ENCODE measurements around the gene FUT1. TPM values are rescaled to one million over a fixed set of nuclear protein-coding genes. Genes with fewer than 3 reads are reported as not detected.

The FUT1 gene
- total RNA-seq, 1 experiment from 2014 or later: 0.06 TPM

- TF ChIP-seq EZH2 (IDR thresholded peaks at IDR 0.05; ENCODE audit: borderline replicate concordance, low read depth, low read length, poor library complexity, severe bottlenecking): no peak
- TF ChIP-seq CTCF (conservative IDR thresholded peaks at IDR 0.05; ENCODE audit: low read depth, low read length): no peak
- Histone ChIP-seq H3K27ac (ENCODE audit: low read depth, low read length, poor library complexity, severe bottlenecking) (no peak overlapping the region), H3K36me3 (ENCODE audit: insufficient read depth, low read length, poor library complexity, severe bottlenecking) (no peaks in the 10 kb centered on the region), H3K9me3 (ENCODE audit: low read depth, low read length, poor library complexity, severe bottlenecking) (no peaks in the 10 kb centered on the region), H3K27me3 (replicated peaks; ENCODE audit: insufficient read depth, low read depth, low read length, poor library complexity) (no peaks in the 10 kb centered on the region), H3K4me1 (ENCODE audit: insufficient read depth, low read length, poor library complexity, severe bottlenecking) (peaks cover 5% of the 10 kb centered on the region), H3K4me3 (ENCODE audit: low read depth, low read length, poor library complexity, severe bottlenecking) (no peak overlapping the region)
- POLR2A ChIA-PET (ENCODE audit: low non-redundant PET): no interaction called here
- CTCF ChIA-PET: no interaction called here
- intact Hi-C loops (cut with micrococcal nuclease; ENCODE audit: unreplicated experiment): no loop called here
- BruUV-seq (replicated peaks): no TSS peak
- no peak for DNase-seq (ENCODE audit: low spot score)
These were observed 2.1 kb downstream of the FUT1 start for GRCh38 chr19:48750351-48750750.

GRCh38 chr19:48749571-48750198 is 2.8 kb downstream of the FUT1 start:
- ChIA-PET CTCF (no interaction called here), POLR2A (ENCODE audit: low non-redundant PET) (no interaction called here)
- DNase-seq (ENCODE audit: low spot score): no peak
- no peak overlapping the region for H3K27ac ChIP-seq (ENCODE audit: low read depth, low read length, poor library complexity, severe bottlenecking)
- no peaks in the 10 kb centered on the region for H3K9me3 ChIP-seq (ENCODE audit: low read depth, low read length, poor library complexity, severe bottlenecking)
- no peak overlapping the region for H3K4me3 ChIP-seq (ENCODE audit: low read depth, low read length, poor library complexity, severe bottlenecking)
- H3K36me3 ChIP-seq (ENCODE audit: insufficient read depth, low read length, poor library complexity, severe bottlenecking): no peaks in the 10 kb centered on the region
- TF ChIP-seq CTCF (conservative IDR thresholded peaks at IDR 0.05; ENCODE audit: low read depth, low read length): no peak
- no peak for TF ChIP-seq EZH2 (IDR thresholded peaks at IDR 0.05; ENCODE audit: borderline replicate concordance, low read depth, low read length, poor library complexity, severe bottlenecking)
- H3K4me1 ChIP-seq (ENCODE audit: insufficient read depth, low read length, poor library complexity, severe bottlenecking): peaks cover 5% of the 10 kb centered on the region
- BruUV-seq (replicated peaks): no TSS peak
- intact Hi-C loops (cut with micrococcal nuclease; ENCODE audit: unreplicated experiment): no loop called here
- no peaks in the 10 kb centered on the region for H3K27me3 ChIP-seq (replicated peaks; ENCODE audit: insufficient read depth, low read depth, low read length, poor library complexity)

GRCh38 chr19:48746738-48747575 is 5.5 kb downstream of the FUT1 start, which contains the start of gene IZUMO1:
Gene IZUMO1, minus strand, starts transcription at chr19:48746909. Its CDS starts 1,050 bp downstream, at chr19:48745859.
- peaks cover 5% of the 10 kb centered on the region for H3K4me1 ChIP-seq (ENCODE audit: insufficient read depth, low read length, poor library complexity, severe bottlenecking)
- peak within 1 kb of the TSS; percentile 60 for H3K4me3 ChIP-seq (ENCODE audit: low read depth, low read length, poor library complexity, severe bottlenecking)
- no peaks in the 10 kb centered on the region for H3K27me3 ChIP-seq (replicated peaks; ENCODE audit: insufficient read depth, low read depth, low read length, poor library complexity)
- no TSS peak for BruUV-seq (replicated peaks)
- DNase-seq (ENCODE audit: low spot score): peak; percentile 95
- H3K9me3 ChIP-seq (ENCODE audit: low read depth, low read length, poor library complexity, severe bottlenecking): no peaks in the 10 kb centered on the region
- H3K36me3 ChIP-seq (ENCODE audit: insufficient read depth, low read length, poor library complexity, severe bottlenecking): no peaks in the 10 kb centered on the region
- peak within 1 kb of the TSS; percentile 82 for H3K27ac ChIP-seq (ENCODE audit: low read depth, low read length, poor library complexity, severe bottlenecking)
- intact Hi-C loops (cut with micrococcal nuclease; ENCODE audit: unreplicated experiment): no loop called here
- TF ChIP-seq CTCF (conservative IDR thresholded peaks at IDR 0.05; ENCODE audit: low read depth, low read length): no peak
- no peak for TF ChIP-seq EZH2 (IDR thresholded peaks at IDR 0.05; ENCODE audit: borderline replicate concordance, low read depth, low read length, poor library complexity, severe bottlenecking)
- ChIA-PET CTCF (interaction anchor here (0.6 kb wide), 1 partner anchor 577 kb away, joined by 9 read pairs; no protein-coding TSS in a partner anchor), POLR2A (ENCODE audit: low non-redundant PET) (interaction anchor here (0.6 kb wide), 2 partner anchors 52 to 97 kb away, joined by 8 to 20 read pairs; no protein-coding TSS in a partner anchor)

Data from A673 (cell line).